Cardiac muscle cell (in vitro differentiated cells and primary cell): Measurements from ENCODE around the gene THG1L. TPM values are rescaled to one million over a fixed set of nuclear protein-coding genes. Genes with fewer than 3 reads are reported as not detected.

Experiments used
- DNase-seq, 2 donors: peaks; one replicate each; pipeline versions ENCODE4 v3.0.0 to v3.0.0-alpha.2; 2010 to 2017; ENCODE audit warnings: low read depth in 1 of 2, low spot score in 1 of 2
- H3K27ac ChIP-seq: fragments of 200-600 bp; sonication (generic); 2 replicates; pipeline ENCODE4 v1.5.1; 2016
- H3K27me3 ChIP-seq: fragments of 200-600 bp; sonication (generic); 2 replicates; pipeline ENCODE4 v1.6.0; 2016; ENCODE audit warnings: control low read depth
- H3K36me3 ChIP-seq: fragments of 200-600 bp; sonication (generic); 2 replicates; pipeline ENCODE4 v1.5.1; 2016; ENCODE audit warnings: control low read depth
- H3K4me1 ChIP-seq: fragments of 200-600 bp; sonication (generic); 2 replicates; pipeline ENCODE4 v1.8.1; 2017; ENCODE audit warnings: low read depth, mild to moderate bottlenecking, mixed run types
- H3K4me3 ChIP-seq: fragments of 200-600 bp; sonication (generic); 2 replicates; pipeline ENCODE4 v1.5.1; 2016; ENCODE audit warnings: mild to moderate bottlenecking
- H3K9me3 ChIP-seq: fragments of 200-600 bp; sonication (generic); 2 replicates; pipeline ENCODE4 v1.5.1; 2017; ENCODE audit warnings: low read depth, mild to moderate bottlenecking, control low read depth
- CTCF ChIP-seq: IDR thresholded peaks from 2 replicates; pipeline ENCODE4 v1.5.1; 2012; ENCODE audit warnings: low read depth, mild to moderate bottlenecking, low read length
- polyA plus RNA-seq: library from polyadenylated mRNA; unstranded; fragments of >200 nt; fragmentation: Nextera tagmentation; extraction: Ambion mirVana; gene quantifications from 2 replicates; pipeline ENCODE4 v1.2.1, GENCODE V29; 2016
- total RNA-seq: library from RNA; depleted of rRNA; stranded (reverse); fragments of >200 nt; gene quantifications from 2 replicates; pipeline ENCODE4 v1.2.3, GENCODE V29; 2016

The THG1L gene
- total and polyA plus RNA-seq, 2 experiments from 2014 or later = 6.1 to 10.0 TPM

- H3K36me3 ChIP-seq = no peaks in the 10 kb centered on the region
- peaks cover 7% of the 10 kb centered on the region for H3K4me1 ChIP-seq
- TF ChIP-seq CTCF = no peak
- H3K9me3 ChIP-seq = no peaks in the 10 kb centered on the region
- no peak overlapping the region for H3K27ac ChIP-seq
- no peak overlapping the region for H3K4me3 ChIP-seq
- no peaks in the 10 kb centered on the region for H3K27me3 ChIP-seq
- DNase-seq = no peak
These were observed 48.0 kb downstream of the THG1L start for GRCh38 chr5:157779221-157779620.

GRCh38 chr5:157785801-157786200 is 54.6 kb downstream of the THG1L start:
- H3K4me3 ChIP-seq = no peak overlapping the region
- no peaks in the 10 kb centered on the region for H3K27me3 ChIP-seq
- DNase-seq = no peak
- no peaks in the 10 kb centered on the region for H3K9me3 ChIP-seq
- H3K27ac ChIP-seq = no peak overlapping the region
- TF ChIP-seq CTCF = no peak
- peaks cover 7% of the 10 kb centered on the region for H3K4me1 ChIP-seq
- peaks cover 19% of the 10 kb centered on the region for H3K36me3 ChIP-seq

Other genes starting within 250 kb of the THG1L start
- 8.8 and 11.5 TPM in 2 replicates for gene ADAM19, start 155.6 kb upstream of the THG1L start, total RNA-seq
- 6.5 and 7.2 TPM in 2 replicates for gene ADAM19, start 155.6 kb upstream of the THG1L start, polyA plus RNA-seq
- 0.07 TPM in 1 of 2 replicates, not detected in the other for gene SOX30, start 79.0 kb upstream of the THG1L start, total RNA-seq
- not detected in 2 replicates for gene SOX30, start 79.0 kb upstream of the THG1L start, polyA plus RNA-seq
- gene C5orf52, start 59.9 kb upstream of the THG1L start, total RNA-seq = not detected in 2 replicates
- gene C5orf52, start 59.9 kb upstream of the THG1L start, polyA plus RNA-seq = not detected in 2 replicates
- gene LSM11, start 12.3 kb downstream of the THG1L start, total RNA-seq = 3.0 and 5.5 TPM in 2 replicates
- gene LSM11, start 12.3 kb downstream of the THG1L start, polyA plus RNA-seq = 1.6 and 2.2 TPM in 2 replicates
- 47.0 and 56.2 TPM in 2 replicates for gene CLINT1, start 127.7 kb downstream of the THG1L start, total RNA-seq
- gene CLINT1, start 127.7 kb downstream of the THG1L start, polyA plus RNA-seq = 51.7 and 56.7 TPM in 2 replicates